Measurements from ENCODE around the gene USP24.

- TF ChIP-seq, protein P1, sequence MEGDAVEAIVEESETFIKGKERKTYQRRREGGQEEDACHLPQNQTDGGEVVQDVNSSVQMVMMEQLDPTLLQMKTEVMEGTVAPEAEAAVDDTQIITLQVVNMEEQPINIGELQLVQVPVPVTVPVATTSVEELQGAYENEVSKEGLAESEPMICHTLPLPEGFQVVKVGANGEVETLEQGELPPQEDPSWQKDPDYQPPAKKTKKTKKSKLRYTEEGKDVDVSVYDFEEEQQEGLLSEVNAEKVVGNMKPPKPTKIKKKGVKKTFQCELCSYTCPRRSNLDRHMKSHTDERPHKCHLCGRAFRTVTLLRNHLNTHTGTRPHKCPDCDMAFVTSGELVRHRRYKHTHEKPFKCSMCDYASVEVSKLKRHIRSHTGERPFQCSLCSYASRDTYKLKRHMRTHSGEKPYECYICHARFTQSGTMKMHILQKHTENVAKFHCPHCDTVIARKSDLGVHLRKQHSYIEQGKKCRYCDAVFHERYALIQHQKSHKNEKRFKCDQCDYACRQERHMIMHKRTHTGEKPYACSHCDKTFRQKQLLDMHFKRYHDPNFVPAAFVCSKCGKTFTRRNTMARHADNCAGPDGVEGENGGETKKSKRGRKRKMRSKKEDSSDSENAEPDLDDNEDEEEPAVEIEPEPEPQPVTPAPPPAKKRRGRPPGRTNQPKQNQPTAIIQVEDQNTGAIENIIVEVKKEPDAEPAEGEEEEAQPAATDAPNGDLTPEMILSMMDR (IDR thresholded peaks at IDR 0.05), result no peak
- TF ChIP-seq POLR2A (IDR thresholded peaks at IDR 0.05), result no peak
These were observed 75.0 kb downstream of the USP24 start for GRCh38 chr1:55140137-55140536.
